HL-60 (cell line): Measurements from ENCODE around the gene SLC6A11.

Source experiments
- CTCF ChIP-seq: IDR thresholded peaks from one replicate; pipeline ENCODE4 v1.5.1; 2011; ENCODE audit warnings: low read length, control low read depth, inconsistent platforms; ENCODE audit not compliant: insufficient read depth
- POLR2AphosphoS5 ChIP-seq: IDR thresholded peaks from 2 replicates; pipeline ENCODE4 v1.6.1; 2012; ENCODE audit warnings: low read depth

GRCh38 chr3:10779293-10779805 lies 36.7 kb upstream of the SLC6A11 start:
- TF ChIP-seq POLR2AphosphoS5: no peak
- no peak for TF ChIP-seq CTCF
